OCI-LY3 (cell line): Measurements from ENCODE around the gene GALR3.

Experiments
- H2AFZ ChIP-seq: fragments of 200-600, 300-600 bp; shearing (Covaris generic); 2 replicates; pipeline ENCODE4 v1.6.0; 2014; ENCODE audit warnings: antibody characterized with exemption, low read depth, low read length
- H3K27ac ChIP-seq: fragments of 200-600, 300-600 bp; sonication (generic); 2 replicates; pipeline ENCODE4 v1.5.1; 2014; ENCODE audit warnings: mild to moderate bottlenecking, low read length, moderate library complexity, mixed read lengths
- H3K27me3 ChIP-seq: fragments of 200-600, 300-600 bp; sonication (generic); 2 replicates; pipeline ENCODE4 v1.6.1; 2014; ENCODE audit warnings: low read depth, low read length, mixed read lengths
- H3K36me3 ChIP-seq: fragments of 200-600, 300-600 bp; sonication (generic); replicated peaks from 2 replicates; pipeline ENCODE3; 2014; ENCODE audit warnings: low read depth, low read length, mixed read lengths
- H3K4me1 ChIP-seq: fragments of 300-600, 200-600 bp; sonication (generic); 2 replicates; pipeline ENCODE4 v1.6.1; 2014; ENCODE audit warnings: low read length, mixed read lengths
- H3K4me2 ChIP-seq: fragments of 200-600, 300-600 bp; sonication (generic); 2 replicates; pipeline ENCODE4 v1.6.1; 2014; ENCODE audit warnings: low read length, mixed read lengths
- H3K4me3 ChIP-seq: fragments of 300-600, 200-600 bp; sonication (generic); 2 replicates; pipeline ENCODE4 v1.5.1; 2014; ENCODE audit warnings: antibody characterized with exemption, mild to moderate bottlenecking, low read length, moderate library complexity
- H3K79me2 ChIP-seq: fragments of 300-600, 200-600 bp; shearing (Covaris generic); 2 replicates; pipeline ENCODE4 v1.6.1; 2014; ENCODE audit warnings: mild to moderate bottlenecking, low read length, mixed read lengths
- H3K9ac ChIP-seq: fragments of 300-600, 200-600 bp; shearing (Covaris generic); 2 replicates; pipeline ENCODE4 v1.6.0; 2014; ENCODE audit warnings: mild to moderate bottlenecking, low read length, moderate library complexity
- H3K9me3 ChIP-seq: fragments of 200-600, 300-600 bp; shearing (Covaris generic); 2 replicates; pipeline ENCODE4 v1.6.1; 2014; ENCODE audit warnings: low read length, mixed read lengths; ENCODE audit not compliant: insufficient read depth
- H4K20me1 ChIP-seq: fragments of 200-600, 300-600 bp; sonication (generic); 2 replicates; pipeline ENCODE4 v1.6.1; 2016; ENCODE audit warnings: low read length, mixed read lengths; ENCODE audit not compliant: insufficient read depth
- CTCF ChIP-seq: fragments of 200-600, 300-600 bp; sonication (generic); IDR thresholded peaks from 2 replicates; pipeline ENCODE4 v1.5.1; 2014; ENCODE audit warnings: antibody characterized with exemption, low read length, low read depth
- EZH2phosphoT487 ChIP-seq: fragments of 200-600 bp; shearing (Covaris generic); IDR thresholded peaks from 2 replicates; pipeline ENCODE4 v1.6.1; 2018; ENCODE audit warnings: antibody characterized with exemption, mixed run types, low read depth

GALR3 gene

DNA sequence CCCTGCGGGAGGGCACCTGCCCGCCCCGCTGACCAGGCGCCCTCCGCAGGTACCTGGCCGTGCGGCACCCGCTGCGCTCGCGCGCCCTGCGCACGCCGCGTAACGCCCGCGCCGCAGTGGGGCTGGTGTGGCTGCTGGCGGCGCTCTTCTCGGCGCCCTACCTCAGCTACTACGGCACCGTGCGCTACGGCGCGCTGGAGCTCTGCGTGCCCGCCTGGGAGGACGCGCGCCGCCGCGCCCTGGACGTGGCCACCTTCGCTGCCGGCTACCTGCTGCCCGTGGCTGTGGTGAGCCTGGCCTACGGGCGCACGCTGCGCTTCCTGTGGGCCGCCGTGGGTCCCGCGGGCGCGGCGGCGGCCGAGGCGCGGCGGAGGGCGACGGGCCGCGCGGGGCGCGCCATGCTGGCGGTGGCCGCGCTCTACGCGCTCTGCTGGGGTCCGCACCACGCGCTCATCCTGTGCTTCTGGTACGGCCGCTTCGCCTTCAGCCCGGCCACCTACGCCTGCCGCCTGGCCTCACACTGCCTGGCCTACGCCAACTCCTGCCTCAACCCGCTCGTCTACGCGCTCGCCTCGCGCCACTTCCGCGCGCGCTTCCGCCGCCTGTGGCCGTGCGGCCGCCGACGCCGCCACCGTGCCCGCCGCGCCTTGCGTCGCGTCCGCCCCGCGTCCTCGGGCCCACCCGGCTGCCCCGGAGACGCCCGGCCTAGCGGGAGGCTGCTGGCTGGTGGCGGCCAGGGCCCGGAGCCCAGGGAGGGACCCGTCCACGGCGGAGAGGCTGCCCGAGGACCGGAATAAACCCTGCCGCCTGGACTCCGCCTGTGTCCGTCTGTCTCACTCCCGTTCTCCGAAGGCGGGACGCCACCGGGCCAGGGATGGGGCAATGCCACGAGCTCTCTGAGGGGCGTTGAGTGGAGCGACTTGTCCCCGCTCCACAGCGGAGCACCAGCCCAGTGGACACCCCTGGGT, 1.8 kb downstream of the GALR3 start:
- Histone ChIP-seq H3K27me3 (no peaks in the 10 kb centered on the region), H3K27ac (no peak overlapping the region), H3K4me3 (no peak overlapping the region), H2AFZ (no peak overlapping the region), H4K20me1 (no peaks in the 10 kb centered on the region), H3K79me2 (no peaks in the 10 kb centered on the region), H3K9me3 (no peaks in the 10 kb centered on the region), H3K36me3 (peaks cover 6% of the 10 kb centered on the region), H3K4me2 (no peak overlapping the region), H3K4me1 (no peaks in the 10 kb centered on the region), H3K9ac (no peak overlapping the region)
- TF ChIP-seq CTCF: no peak
- TF ChIP-seq EZH2phosphoT487: no peak

GRCh38 chr22:37827056-37827455, 3.9 kb downstream of the GALR3 start:
- Histone ChIP-seq H3K9me3 (no peaks in the 10 kb centered on the region), H3K79me2 (no peaks in the 10 kb centered on the region), H3K4me3 (no peak overlapping the region), H3K9ac (no peak overlapping the region), H3K27ac (no peak overlapping the region), H4K20me1 (no peaks in the 10 kb centered on the region), H2AFZ (no peak overlapping the region), H3K4me2 (no peak overlapping the region), H3K36me3 (peaks cover 15% of the 10 kb centered on the region), H3K4me1 (no peaks in the 10 kb centered on the region), H3K27me3 (no peaks in the 10 kb centered on the region)
- TF ChIP-seq EZH2phosphoT487 (no peak), CTCF (no peak)

DNA sequence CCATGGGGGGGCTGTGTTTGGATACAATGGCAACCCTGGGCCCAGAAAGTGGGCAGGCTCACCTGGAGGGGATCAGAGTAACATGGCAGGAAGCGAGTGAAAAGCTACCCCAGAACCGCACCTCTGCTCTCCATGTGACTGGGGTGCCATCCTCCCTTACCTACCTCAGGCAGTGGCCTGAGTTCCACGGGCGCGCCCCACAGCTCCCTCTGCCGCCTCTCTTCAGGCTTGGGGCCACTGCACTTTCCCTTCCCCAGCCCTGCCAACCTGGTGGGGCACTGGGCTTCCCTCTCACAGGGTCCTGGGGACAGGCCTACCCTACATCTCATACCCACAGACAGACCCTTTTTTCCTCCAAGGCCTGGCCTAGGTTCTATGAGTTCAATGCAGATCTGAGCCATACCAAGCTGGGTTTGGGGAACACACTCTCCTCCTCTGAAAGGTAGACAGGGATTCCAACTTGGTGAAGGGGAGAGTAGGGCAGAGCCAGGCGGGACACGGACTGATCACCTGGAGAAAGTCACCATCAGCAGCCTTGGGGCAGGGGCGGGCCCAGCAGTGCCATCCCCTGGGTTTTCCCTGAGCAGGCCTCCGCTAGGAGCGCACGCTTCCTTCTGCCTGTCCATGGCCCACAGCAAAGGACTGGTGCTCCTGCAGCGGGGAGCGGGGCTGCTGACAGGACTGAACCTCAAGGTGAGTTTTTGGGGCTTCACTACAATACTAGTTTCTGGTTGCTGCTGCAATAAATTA, 7.1 kb downstream of the GALR3 start:
- H3K4me2 ChIP-seq: no peak overlapping the region
- no peak overlapping the region for H3K4me3 ChIP-seq
- no peaks in the 10 kb centered on the region for H3K9me3 ChIP-seq
- H4K20me1 ChIP-seq: no peaks in the 10 kb centered on the region
- no peak overlapping the region for H3K9ac ChIP-seq
- peaks cover 35% of the 10 kb centered on the region for H3K36me3 ChIP-seq
- TF ChIP-seq EZH2phosphoT487 (no peak), CTCF (no peak)
- no peaks in the 10 kb centered on the region for H3K27me3 ChIP-seq
- H3K27ac ChIP-seq: no peak overlapping the region
- H2AFZ ChIP-seq: no peak overlapping the region
- no peaks in the 10 kb centered on the region for H3K79me2 ChIP-seq
- H3K4me1 ChIP-seq: no peaks in the 10 kb centered on the region

DNA sequence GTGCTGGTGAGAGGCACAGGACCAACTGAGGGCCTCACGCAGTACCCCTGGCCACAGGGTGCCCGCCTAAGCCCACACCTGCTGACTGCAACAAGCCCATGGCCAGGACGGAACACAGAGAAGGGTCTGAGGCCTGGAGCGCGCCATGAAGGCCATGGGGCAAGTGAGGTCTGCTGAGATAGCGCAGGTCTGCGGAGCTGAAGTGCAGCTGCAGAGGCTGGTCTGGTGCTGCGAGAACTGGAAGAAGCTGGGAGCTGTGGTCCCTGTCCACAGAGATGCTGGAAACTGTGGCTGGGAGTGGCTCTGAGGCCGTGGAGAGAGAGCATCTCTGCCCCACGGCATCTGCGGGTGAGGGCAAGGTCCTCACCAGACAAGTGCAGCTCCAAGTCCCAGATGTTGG, 8.3 kb downstream of the GALR3 start:
- peaks cover 35% of the 10 kb centered on the region for H3K36me3 ChIP-seq
- TF ChIP-seq CTCF (no peak), EZH2phosphoT487 (no peak)

More for the DNA sequence above, 8.3 kb downstream of the GALR3 start:
- H3K4me1 ChIP-seq: no peaks in the 10 kb centered on the region
- no peak overlapping the region for H3K9ac ChIP-seq
- no peaks in the 10 kb centered on the region for H3K9me3 ChIP-seq
- H3K79me2 ChIP-seq: no peaks in the 10 kb centered on the region
- H4K20me1 ChIP-seq: no peaks in the 10 kb centered on the region
- no peak overlapping the region for H3K4me3 ChIP-seq
- H3K27me3 ChIP-seq: no peaks in the 10 kb centered on the region
- no peak overlapping the region for H3K4me2 ChIP-seq
- no peak overlapping the region for H3K27ac ChIP-seq
- no peak overlapping the region for H2AFZ ChIP-seq
